Measurements from ENCODE around the gene GPR180.
A peak's percentile ranks its signal among the peaks of the same experiment; 100 is the strongest.

DNA sequence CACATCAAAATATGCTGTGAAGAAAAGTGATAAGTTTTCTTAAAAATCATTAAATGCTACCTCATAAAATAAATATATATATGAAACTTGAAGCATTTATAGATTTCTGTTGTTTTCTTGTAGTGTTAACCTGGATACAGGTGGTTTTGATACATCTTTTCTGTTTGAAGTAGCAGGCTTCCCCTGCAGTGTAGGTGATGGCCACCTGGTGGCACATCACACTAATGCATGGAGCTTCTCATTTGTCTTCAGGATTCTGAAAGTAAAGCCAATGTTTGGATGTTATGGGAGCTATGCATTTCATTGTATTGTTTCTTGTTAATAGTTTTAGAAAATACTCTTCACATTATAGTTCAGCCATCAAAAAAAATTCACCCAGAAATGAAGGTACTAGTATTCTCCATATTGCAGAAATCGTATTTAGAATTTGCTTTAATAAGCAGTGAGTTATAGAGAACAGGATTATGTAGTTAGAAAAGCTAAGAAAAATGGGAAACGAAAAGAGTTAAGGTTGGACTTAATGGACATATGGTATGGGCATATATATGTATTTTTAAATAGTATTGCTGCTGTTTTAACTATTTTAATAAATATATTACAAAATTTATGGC, 18.7 kb downstream of the GPR180 start:
- TF ChIP-seq, protein P1, sequence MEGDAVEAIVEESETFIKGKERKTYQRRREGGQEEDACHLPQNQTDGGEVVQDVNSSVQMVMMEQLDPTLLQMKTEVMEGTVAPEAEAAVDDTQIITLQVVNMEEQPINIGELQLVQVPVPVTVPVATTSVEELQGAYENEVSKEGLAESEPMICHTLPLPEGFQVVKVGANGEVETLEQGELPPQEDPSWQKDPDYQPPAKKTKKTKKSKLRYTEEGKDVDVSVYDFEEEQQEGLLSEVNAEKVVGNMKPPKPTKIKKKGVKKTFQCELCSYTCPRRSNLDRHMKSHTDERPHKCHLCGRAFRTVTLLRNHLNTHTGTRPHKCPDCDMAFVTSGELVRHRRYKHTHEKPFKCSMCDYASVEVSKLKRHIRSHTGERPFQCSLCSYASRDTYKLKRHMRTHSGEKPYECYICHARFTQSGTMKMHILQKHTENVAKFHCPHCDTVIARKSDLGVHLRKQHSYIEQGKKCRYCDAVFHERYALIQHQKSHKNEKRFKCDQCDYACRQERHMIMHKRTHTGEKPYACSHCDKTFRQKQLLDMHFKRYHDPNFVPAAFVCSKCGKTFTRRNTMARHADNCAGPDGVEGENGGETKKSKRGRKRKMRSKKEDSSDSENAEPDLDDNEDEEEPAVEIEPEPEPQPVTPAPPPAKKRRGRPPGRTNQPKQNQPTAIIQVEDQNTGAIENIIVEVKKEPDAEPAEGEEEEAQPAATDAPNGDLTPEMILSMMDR (IDR thresholded peaks at IDR 0.05): peak; percentile 28 to 60
- TF ChIP-seq POLR2A (IDR thresholded peaks at IDR 0.05) (no peak), EP300 (IDR thresholded peaks at IDR 0.05) (no peak)
